RWPE1 (cell line): ENCODE data around the gene ABCF1.

ENCODE experiments used
- CTCF ChIA-PET: fragments of 350-600 bp; sonication (Branson Sonifier 250); formaldehyde crosslinking; extraction: SDS; loops from one replicate; lab custom pipeline; 2021; lab: Yijun Ruan, JAX
- POLR2A ChIA-PET: fragments of 400-600 bp; formaldehyde crosslinking; extraction: SDS; loops from one replicate; lab custom pipeline; 2020; ENCODE audit warnings: antibody characterized with exemption; ENCODE audit not compliant: low non-redundant PET; lab: Yijun Ruan, JAX
- DNase-seq: peaks from one replicate; pipeline ENCODE4 v3.0.0; 2012; ENCODE audit warnings: low spot score
- H3K27ac ChIP-seq: fragments of 450-650 bp; 2 replicates; pipeline ENCODE4 v1.5.1; 2017
- CTCF ChIP-seq: fragments of 450-650 bp; conservative IDR thresholded peaks from 2 replicates; pipeline ENCODE4 v1.5.1; 2017; ENCODE audit warnings: low read depth, mild to moderate bottlenecking

Gene ABCF1

GRCh38 chr6:30568245-30568644, 3.0 kb upstream of the ABCF1 start:
- H3K27ac ChIP-seq = 0 out of 2 replicates have a peak overlapping the region, but pooled peaks have one; percentile 11
- TF ChIP-seq CTCF = no peak
- ChIA-PET POLR2A (no interaction called here), CTCF (interaction anchor here (0.7 kb wide), 1 partner anchor 23 kb away, joined by 3 read pairs; no protein-coding TSS in a partner anchor)
- DNase-seq = no peak

GRCh38 chr6:30570263-30570662, 979 bp upstream of the ABCF1 start:
- POLR2A ChIA-PET = interaction anchor here (1.8 kb wide), 1 partner anchor 13 kb away, joined by 4 read pairs; the partner anchor contains the start of gene PRR3
- CTCF ChIA-PET = interaction anchor here (0.6 to 1.0 kb wide), 5 partner anchors 17 to 356 kb away, joined by 3 to 4 read pairs (median 3); no protein-coding TSS in a partner anchor
- H3K27ac ChIP-seq = no peak overlapping the region
- no peak for TF ChIP-seq CTCF
- DNase-seq = no peak

GRCh38 chr6:30570740-30571074, 535 bp upstream of the ABCF1 start:
- peak overlapping the region; percentile 84 for H3K27ac ChIP-seq
- TF ChIP-seq CTCF = no peak
- CTCF ChIA-PET = interaction anchor here (0.6 to 1.0 kb wide), 4 partner anchors 16 to 508 kb away, joined by 3 to 4 read pairs (median 3); no protein-coding TSS in a partner anchor
- no peak for DNase-seq
- POLR2A ChIA-PET = interaction anchor here (0.5 to 1.8 kb wide), 2 partner anchors 13 to 42 kb away, joined by 3 to 4 read pairs; partner anchors contain the start of gene PRR3

GRCh38 chr6:30571762-30572082, 480 bp downstream of the ABCF1 start:
- no peak for TF ChIP-seq CTCF
- H3K27ac ChIP-seq = peak overlapping the region; percentile 84

GRCh38 chr6:30572148-30572547, 906 bp downstream of the ABCF1 start:
- DNase-seq = peak; percentile 30
- H3K27ac ChIP-seq = no peak overlapping the region
- POLR2A ChIA-PET = interaction anchor here (0.6 kb wide), 1 partner anchor 40 kb away, joined by 3 read pairs; no protein-coding TSS in a partner anchor
- no peak for TF ChIP-seq CTCF
- CTCF ChIA-PET = no interaction called here

More at GRCh38 chr6:30571762-30572082, 480 bp downstream of the ABCF1 start:
- DNase-seq = no peak
- POLR2A ChIA-PET = interaction anchor here (1.8 kb wide), 1 partner anchor 14 kb away, joined by 4 read pairs; the partner anchor contains the start of gene PRR3
- CTCF ChIA-PET = no interaction called here

- POLR2A ChIA-PET = no interaction called here
- CTCF ChIA-PET = no interaction called here
These were observed 1.9 kb downstream of the ABCF1 start for GRCh38 chr6:30573113-30573512.

More at GRCh38 chr6:30573113-30573512, 1.9 kb downstream of the ABCF1 start:
- TF ChIP-seq CTCF = no peak
- no peak for DNase-seq
- H3K27ac ChIP-seq = no peak overlapping the region
